Stomach (tissue), 4 donors: Measurements from ENCODE around the gene ANKRD30A.

Experiments used
- CTCF ChIP-seq, 7 experiments: fragments of 450-650 bp in 4 of 7; fragments of 200-600 bp in 3 of 7; sonication (generic) in 3 of 7; IDR thresholded peaks; one replicate each; pipeline ENCODE4 v1.5.1; 2016 to 2019; ENCODE audit warnings: antibody characterized with exemption in 7 of 7, control low read depth in 2 of 7, mild to moderate bottlenecking in 1 of 7
- EP300 ChIP-seq: sonication (generic); formaldehyde crosslinking; IDR thresholded peaks from one replicate; pipeline ENCODE4 v1.6.1; 2017; ENCODE audit warnings: antibody characterized with exemption
- POLR2A ChIP-seq, 4 donors: fragments of 450-650 bp; IDR thresholded peaks; one replicate each; pipeline ENCODE4 v1.6.1; 2016; ENCODE audit warnings: antibody characterized with exemption in 4 of 4, control low read depth in 2 of 4, mild to moderate bottlenecking in 1 of 4, moderate library complexity in 1 of 4
- POLR2AphosphoS5 ChIP-seq, 3 donors: sonication (generic); formaldehyde crosslinking; IDR thresholded peaks; one replicate each; pipeline ENCODE4 v1.6.1; 2016; ENCODE audit warnings: antibody characterized with exemption in 3 of 3

DNA sequence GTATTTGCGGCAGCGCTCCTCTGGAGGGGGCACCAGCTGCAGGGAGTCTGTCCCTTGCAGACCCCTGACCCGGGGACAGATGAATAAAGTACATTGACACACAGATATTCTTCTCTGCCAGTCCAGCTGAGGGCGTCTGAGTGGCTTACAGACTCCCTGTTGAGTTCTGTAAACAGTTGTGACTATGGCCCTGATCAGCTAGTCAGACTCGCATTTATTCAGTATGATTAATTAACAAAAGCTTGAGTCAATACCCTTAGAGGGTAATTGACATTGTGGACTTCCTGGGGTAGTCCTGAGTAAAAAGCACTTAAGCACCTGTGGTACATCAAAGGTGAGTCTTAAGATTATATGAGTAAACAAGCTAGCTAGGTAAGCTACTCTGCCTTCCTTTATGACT, 21.0 kb downstream of the ANKRD30A start:
- no peak for TF ChIP-seq EP300
- TF ChIP-seq CTCF (IDR thresholded peaks at IDR 0.05) = no peak
- no peak for TF ChIP-seq POLR2A (IDR thresholded peaks at IDR 0.05)
- peak in 1 of 3 donors; percentile 10 for TF ChIP-seq POLR2AphosphoS5 (IDR thresholded peaks at IDR 0.05)
